Left lung (tissue), 10 donors: ENCODE results near the gene UPP2. TPM values are rescaled to one million over a fixed set of nuclear protein-coding genes. Genes with fewer than 3 reads are reported as not detected.

ENCODE experiments used
- ATAC-seq: fragments of 200-7000 bp; cut with Tn5 transposase; one replicate; pipeline ENCODE4 v1.9.1; 2020; ENCODE audit warnings: moderate library complexity
- DNase-seq, 4 donors: peaks; one replicate each; pipeline ENCODE4 v3.0.0-alpha.2; 2013 to 2020
- H3K27ac ChIP-seq, 2 donors: fragments of 200-600 bp; sonication (generic) in 1 of 2; one replicate each; pipeline versions ENCODE4 v1.5.0 to v1.8.0; 2020 to 2021
- H3K27me3 ChIP-seq, 2 donors: fragments of 200-600 bp; sonication (generic) in 1 of 2; one replicate each; pipeline versions ENCODE4 v1.5.0 to v1.8.0; 2020 to 2021
- H3K36me3 ChIP-seq, 2 donors: fragments of 200-600 bp; sonication (generic) in 1 of 2; one replicate each; pipeline versions ENCODE4 v1.5.0 to v1.8.0; 2020 to 2021
- H3K4me1 ChIP-seq, 2 donors: fragments of 200-600 bp; one replicate each; pipeline ENCODE4 v1.8.0; 2021
- H3K4me3 ChIP-seq, 2 donors: fragments of 200-600 bp; sonication (generic) in 1 of 2; one replicate each; pipeline versions ENCODE4 v1.5.0 to v1.8.0; 2020 to 2021; ENCODE audit warnings: mild to moderate bottlenecking in 1 of 2
- H3K9me3 ChIP-seq, 2 donors: fragments of 200-600 bp; sonication (generic) in 1 of 2; one replicate each; pipeline versions ENCODE4 v1.5.0 to v1.8.0; 2020 to 2021
- intact Hi-C, 2 donors: fragments of 100-400 bp; cut with DNase I; formaldehyde crosslinking; loops; one replicate each; pipeline versions ENCODE4 v1.11.2 to v1.14.2; 2022
- polyA plus RNA-seq, 6 donors: library from polyadenylated mRNA; unstranded; fragments of 120-200 nt; gene quantifications; one replicate each; pipeline ENCODE4 v1.2.1, GENCODE V29; 2013; ENCODE audit not compliant: insufficient read length in 6 of 6
- total RNA-seq, 2 donors: library from RNA; stranded (reverse); fragmentation: NEBNext Ultra II Directional; extraction: Animal tissue kit (Norgen Biotek cat#: 25700); gene quantifications; one replicate each; pipeline ENCODE4 v1.2.1, GENCODE V29; 2021
- TF ChIP-seq, protein P1 (sequence below), 2 donors: fragments of 200-600 bp; sonication (generic) in 1 of 2; IDR thresholded peaks; one replicate each; pipeline versions ENCODE4 v1.5.0 to v1.8.0; 2021; ENCODE audit warnings: antibody characterized with exemption in 2 of 2
- donor health status: DM: no; HTN: yes; CAD: no.
- donor health status: DM: no; HTN: no; CAD: no.

UPP2 gene
- total and polyA plus RNA-seq, 8 donors = 0.14 to 0.93 (median 0.34) TPM; not detected in 2

GRCh38 chr2:158182676-158183295, 81.1 kb downstream of the UPP2 start:
- Histone ChIP-seq H3K4me1 (no peaks in the 10 kb centered on the region), H3K9me3 (no peaks in the 10 kb centered on the region), H3K27ac (no peak overlapping the region), H3K36me3 (no peaks in the 10 kb centered on the region), H3K27me3 (no peaks in the 10 kb centered on the region), H3K4me3 (no peak overlapping the region)
- no peak for ATAC-seq
- TF ChIP-seq, protein P1, sequence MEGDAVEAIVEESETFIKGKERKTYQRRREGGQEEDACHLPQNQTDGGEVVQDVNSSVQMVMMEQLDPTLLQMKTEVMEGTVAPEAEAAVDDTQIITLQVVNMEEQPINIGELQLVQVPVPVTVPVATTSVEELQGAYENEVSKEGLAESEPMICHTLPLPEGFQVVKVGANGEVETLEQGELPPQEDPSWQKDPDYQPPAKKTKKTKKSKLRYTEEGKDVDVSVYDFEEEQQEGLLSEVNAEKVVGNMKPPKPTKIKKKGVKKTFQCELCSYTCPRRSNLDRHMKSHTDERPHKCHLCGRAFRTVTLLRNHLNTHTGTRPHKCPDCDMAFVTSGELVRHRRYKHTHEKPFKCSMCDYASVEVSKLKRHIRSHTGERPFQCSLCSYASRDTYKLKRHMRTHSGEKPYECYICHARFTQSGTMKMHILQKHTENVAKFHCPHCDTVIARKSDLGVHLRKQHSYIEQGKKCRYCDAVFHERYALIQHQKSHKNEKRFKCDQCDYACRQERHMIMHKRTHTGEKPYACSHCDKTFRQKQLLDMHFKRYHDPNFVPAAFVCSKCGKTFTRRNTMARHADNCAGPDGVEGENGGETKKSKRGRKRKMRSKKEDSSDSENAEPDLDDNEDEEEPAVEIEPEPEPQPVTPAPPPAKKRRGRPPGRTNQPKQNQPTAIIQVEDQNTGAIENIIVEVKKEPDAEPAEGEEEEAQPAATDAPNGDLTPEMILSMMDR (IDR thresholded peaks at IDR 0.05) = no peak
- intact Hi-C loops = loop anchor here in 1 of 2 donors (10.0 kb wide), 2 partner anchors 272 to 562 kb away; partner anchors contain the start of genes CCDC148 and PKP4
- no peak for DNase-seq

DNA sequence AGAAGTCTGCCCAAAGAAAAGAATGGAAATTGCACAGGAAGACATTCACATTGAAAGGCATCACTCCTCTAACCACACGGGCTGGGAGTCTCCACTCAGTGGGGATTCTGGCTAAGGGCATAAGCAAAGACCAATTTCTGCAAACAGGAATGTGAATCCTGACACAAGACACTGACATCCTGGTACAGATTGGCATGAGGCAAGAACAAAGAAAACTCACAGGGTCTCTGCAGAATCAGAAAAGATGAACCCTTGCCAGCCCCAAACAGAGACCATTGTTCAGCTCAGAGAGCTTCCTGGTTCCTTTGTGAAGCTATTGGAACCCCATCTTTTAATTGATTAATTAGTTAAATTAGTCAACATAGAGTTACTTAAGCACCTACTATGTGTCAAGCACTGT, 82.3 kb downstream of the UPP2 start:
- intact Hi-C loops = loop anchor here in 1 of 2 donors (10.0 kb wide), 2 partner anchors 271 to 561 kb away; partner anchors contain the start of genes CCDC148 and PKP4
- Histone ChIP-seq H3K27ac (no peak overlapping the region), H3K36me3 (no peaks in the 10 kb centered on the region)

GRCh38 chr2:158184556-158185343, 83.1 kb downstream of the UPP2 start:
- Histone ChIP-seq H3K27me3 (no peaks in the 10 kb centered on the region), H3K4me3 (no peak overlapping the region), H3K9me3 (no peaks in the 10 kb centered on the region), H3K4me1 (no peaks in the 10 kb centered on the region), H3K27ac (no peak overlapping the region), H3K36me3 (no peaks in the 10 kb centered on the region)
- DNase-seq (no peak), ATAC-seq (no peak)
- TF ChIP-seq, protein P1 (IDR thresholded peaks at IDR 0.05) = no peak
- intact Hi-C loops = loop anchor here in 1 of 2 donors (10.0 kb wide), 2 partner anchors 270 to 560 kb away; partner anchors contain the start of genes CCDC148 and PKP4

More for the DNA sequence above, 82.3 kb downstream of the UPP2 start:
- no peaks in the 10 kb centered on the region for H3K4me1 ChIP-seq
- H3K9me3 ChIP-seq = no peaks in the 10 kb centered on the region
- no peak overlapping the region for H3K4me3 ChIP-seq
- ATAC-seq (no peak), DNase-seq (no peak)
- no peaks in the 10 kb centered on the region for H3K27me3 ChIP-seq
- TF ChIP-seq, protein P1 (IDR thresholded peaks at IDR 0.05) = no peak

Other genes starting within 250 kb of the UPP2 start
- gene ACVR1, start 225.5 kb upstream of the UPP2 start, total RNA-seq = 10 to 100 TPM; 36.9 to 37.7 TPM
- 10 to 100 TPM; 27.3 to 33.1 (median 30.6) TPM for gene ACVR1, start 225.5 kb upstream of the UPP2 start, polyA plus RNA-seq